ENCODE measurements around the gene GDPGP1.

The GDPGP1 gene

GRCh38 chr15:90205050-90205848 lies 28.8 kb upstream of the GDPGP1 start:
- no peak for DNase-seq

- DNase-seq, result no peak
Measured at GRCh38 chr15:90205886-90206285, 28.1 kb upstream of the GDPGP1 start.

- DNase-seq, result no peak
Measured at GRCh38 chr15:90207252-90207651, 26.8 kb upstream of the GDPGP1 start.

- DNase-seq, result no peak
Measured at GRCh38 chr15:90208356-90208755, 25.7 kb upstream of the GDPGP1 start.

GRCh38 chr15:90209591-90209990 lies 24.4 kb upstream of the GDPGP1 start:
- DNase-seq, result no peak

- no peak for DNase-seq
Measured at GRCh38 chr15:90210593-90210992, 23.4 kb upstream of the GDPGP1 start.

GRCh38 chr15:90211009-90211408 lies 23.0 kb upstream of the GDPGP1 start:
- no peak for DNase-seq

GRCh38 chr15:90211440-90212143 lies 22.4 kb upstream of the GDPGP1 start:
- DNase-seq, result no peak

- DNase-seq, result no peak
Measured at GRCh38 chr15:90212221-90213098, 21.5 kb upstream of the GDPGP1 start.

GRCh38 chr15:90213122-90213817 lies 20.7 kb upstream of the GDPGP1 start:
- no peak for DNase-seq

- no peak for DNase-seq
Measured at GRCh38 chr15:90213818-90214204, 20.2 kb upstream of the GDPGP1 start.

- DNase-seq, result no peak
Measured at GRCh38 chr15:90214553-90215196, 19.3 kb upstream of the GDPGP1 start.

- no peak for DNase-seq
Measured at GRCh38 chr15:90217671-90218394, 16.2 kb upstream of the GDPGP1 start.

- DNase-seq, result peak; percentile 16 to 45 (median 35)
Measured at GRCh38 chr15:90219421-90220141, 14.4 kb upstream of the GDPGP1 start.

GRCh38 chr15:90221246-90221900 lies 12.6 kb upstream of the GDPGP1 start:
- no peak for DNase-seq

- no peak for DNase-seq
Measured at GRCh38 chr15:90222547-90222946, 11.5 kb upstream of the GDPGP1 start.

GRCh38 chr15:90223441-90224165 lies 10.4 kb upstream of the GDPGP1 start:
- DNase-seq, result no peak

GRCh38 chr15:90225047-90225446 lies 9.0 kb upstream of the GDPGP1 start:
- no peak for DNase-seq

GRCh38 chr15:90225504-90226234 lies 8.3 kb upstream of the GDPGP1 start:
- no peak for DNase-seq

Measured in activated CD4-positive, CD25-positive, alpha-beta regulatory T cell (primary cell).